ENCODE measurements around the gene SGPL1.

- TF ChIP-seq CTCF (conservative IDR thresholded peaks at IDR 0.05; ENCODE audit: low read depth in 2 of 2): no peak
- TF ChIP-seq EZH2phosphoT487 (IDR thresholded peaks at IDR 0.05; ENCODE audit: unreplicated experiment): no peak
- no peak for TF ChIP-seq EZH2 (IDR thresholded peaks at IDR 0.05; ENCODE audit: low read depth, unreplicated experiment)
- no peak for TF ChIP-seq POLR2AphosphoS5 (IDR thresholded peaks at IDR 0.05; ENCODE audit: low read depth)
- TF ChIP-seq JUNB (IDR thresholded peaks at IDR 0.05; ENCODE audit: unreplicated experiment): no peak
Measured at GRCh38 chr10:70879207-70879606, 63.5 kb downstream of the SGPL1 start.

Measured in GM23338 (cell line).